AML-193 (cell line): ENCODE data around the gene PPIF.

Experiments used
- DNase-seq, 2 experiments: peaks; one replicate each; lab custom pipeline; 2025; lab: John Stamatoyannopoulos, UW

PPIF gene

DNA sequence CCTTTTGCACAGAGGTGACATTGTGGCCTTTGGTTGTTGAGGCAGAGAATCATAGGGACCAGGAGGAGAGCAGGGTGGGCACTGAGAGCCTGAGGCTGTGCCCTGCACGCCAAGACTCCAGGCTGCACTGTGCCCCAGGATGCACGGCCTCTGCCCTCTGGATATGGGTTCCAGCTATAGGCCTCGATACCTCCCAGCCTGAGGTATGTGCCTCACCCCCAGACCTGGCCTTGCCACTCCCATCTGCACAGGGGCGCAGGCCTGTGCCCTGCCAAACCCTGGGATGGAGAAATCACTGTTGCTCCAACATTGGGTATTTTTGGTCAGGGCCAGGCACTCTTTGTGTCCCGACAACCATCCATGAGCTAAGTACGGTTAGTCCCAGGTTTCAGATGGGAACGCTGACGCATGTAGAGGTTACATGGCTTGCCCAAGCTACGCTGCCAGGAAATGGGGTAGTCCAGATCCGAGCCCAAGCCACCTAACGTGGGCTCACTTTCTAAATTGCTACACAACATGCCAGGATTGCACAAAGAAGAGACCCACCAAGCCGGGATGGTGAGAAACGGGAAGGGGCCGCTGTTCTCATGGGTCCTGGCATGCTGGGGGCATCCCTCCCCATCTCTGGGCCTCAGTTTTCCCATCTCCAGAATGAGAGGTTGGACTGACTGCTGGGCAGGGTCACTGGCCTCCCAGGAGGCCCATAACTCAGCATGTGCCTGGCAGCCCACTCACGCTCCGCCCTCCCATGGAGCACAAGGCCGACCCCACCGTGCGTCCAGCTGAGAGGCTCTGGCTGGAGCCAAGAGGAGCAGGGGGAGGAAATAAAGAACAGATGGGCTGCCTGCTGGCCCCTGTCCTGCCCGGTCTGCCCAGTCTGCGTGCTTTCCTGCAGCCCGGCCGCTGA is 54.0 kb downstream of the PPIF start:
- no peak for DNase-seq

- DNase-seq, result no peak
Observed at GRCh38 chr10:79402625-79402946, 55.3 kb downstream of the PPIF start.

DNA sequence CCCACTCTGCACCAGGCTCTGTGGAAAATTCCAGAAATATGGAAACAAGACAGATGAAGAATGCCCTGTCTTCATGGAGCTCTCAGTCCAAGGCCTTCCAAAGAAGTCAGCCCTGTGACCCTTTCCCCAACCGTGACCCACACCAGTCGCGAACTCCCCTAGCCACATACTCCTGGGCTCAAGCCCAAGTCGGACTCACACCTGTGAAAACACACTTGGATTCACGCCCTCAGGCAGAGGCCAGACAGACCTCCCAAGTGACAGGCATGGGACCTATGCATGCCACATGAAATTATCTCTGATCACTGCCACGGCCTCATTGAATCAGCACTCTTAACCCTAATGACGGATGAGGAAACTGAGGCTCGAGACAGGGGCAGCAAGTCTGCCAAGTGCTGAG is 55.7 kb downstream of the PPIF start:
- DNase-seq, result no peak

GRCh38 chr10:79403441-79404230 is 56.4 kb downstream of the PPIF start:
- no peak for DNase-seq

DNA sequence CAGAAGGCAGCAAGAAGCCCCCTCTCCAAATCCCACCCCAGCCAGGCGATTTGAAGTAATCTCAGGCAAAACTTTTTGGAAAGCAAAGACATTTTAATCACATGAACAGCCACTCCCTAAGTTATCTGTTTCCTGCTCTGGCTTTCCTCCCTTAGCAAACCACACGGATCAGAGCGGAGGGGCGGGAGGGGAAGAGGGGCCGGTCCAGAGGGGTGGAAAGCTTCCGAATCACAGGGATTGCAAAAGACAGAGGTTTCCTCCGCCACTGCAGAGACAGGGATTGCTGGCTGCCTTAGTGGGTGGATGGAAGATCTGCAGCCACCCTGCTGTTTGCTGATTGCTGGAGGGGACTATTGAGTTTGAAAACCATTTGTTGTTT is 57.0 kb downstream of the PPIF start:
- no peak for DNase-seq

DNA sequence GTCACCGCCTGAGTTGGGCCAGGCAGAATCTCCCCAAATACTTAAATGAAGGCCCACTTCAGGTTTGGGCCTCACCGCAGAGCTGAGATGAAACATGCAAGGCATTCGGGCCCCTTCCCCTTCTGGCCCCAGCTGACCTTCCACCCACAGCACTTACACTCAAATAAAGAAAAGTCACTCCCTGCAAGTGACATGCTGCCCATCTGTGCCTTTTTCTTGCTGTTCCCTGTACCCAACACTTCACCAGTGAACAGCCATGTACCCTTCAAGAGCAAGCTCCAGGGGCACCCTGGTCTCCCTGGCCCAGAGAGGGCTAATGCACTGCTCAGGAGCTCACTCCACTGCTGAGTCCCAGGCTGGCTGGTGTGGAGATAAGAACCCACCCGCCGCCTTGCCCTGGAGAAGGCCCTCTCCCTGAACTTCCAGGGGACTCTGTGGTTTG is 57.4 kb downstream of the PPIF start:
- no peak for DNase-seq
